GM23248 (cell line): ENCODE results near the gene PHACTR2. TPM values are rescaled to one million over a fixed set of nuclear protein-coding genes. Genes with fewer than 3 reads are reported as not detected.
A peak's percentile ranks its signal among the peaks of the same experiment; 100 is the strongest.

ENCODE experiments used
- DNase-seq: peaks from one replicate; pipeline ENCODE4 v3.0.0-alpha.2; 2015
- H2AFZ ChIP-seq: fragments of 200-600 bp; sonication (generic); 2 replicates; pipeline ENCODE4 v1.6.1; 2016; ENCODE audit warnings: antibody characterized with exemption
- H3F3A ChIP-seq: fragments of 200-600 bp; sonication (generic); 2 replicates; pipeline ENCODE4 v1.6.1; 2016; ENCODE audit warnings: mild to moderate bottlenecking, antibody characterized with exemption, mixed run types; ENCODE audit not compliant: insufficient read depth
- H3K27ac ChIP-seq: fragments of 200-600 bp; sonication (generic); 2 replicates; pipeline ENCODE4 v1.5.1; 2016; ENCODE audit warnings: mild to moderate bottlenecking
- H3K27me3 ChIP-seq: fragments of 200-600 bp; sonication (generic); replicated peaks from 2 replicates; pipeline ENCODE4 v1.6.1; 2016; ENCODE audit warnings: mild to moderate bottlenecking; ENCODE audit not compliant: insufficient read depth
- H3K36me3 ChIP-seq: fragments of 200-600 bp; sonication (generic); 2 replicates; pipeline ENCODE4 v1.6.1; 2016; ENCODE audit warnings: low read depth, mild to moderate bottlenecking
- H3K4me1 ChIP-seq: fragments of 200-600 bp; sonication (generic); 2 replicates; pipeline ENCODE4 v1.6.1; 2016; ENCODE audit warnings: mild to moderate bottlenecking; ENCODE audit not compliant: insufficient read depth
- H3K4me2 ChIP-seq: fragments of 200-600 bp; sonication (generic); one replicate; pipeline ENCODE4 v1.6.1; 2016; ENCODE audit warnings: mild to moderate bottlenecking; ENCODE audit not compliant: unreplicated experiment
- H3K4me3 ChIP-seq: fragments of 200-600 bp; sonication (generic); 2 replicates; pipeline ENCODE4 v1.5.1; 2016; ENCODE audit warnings: mild to moderate bottlenecking
- H3K79me2 ChIP-seq: fragments of 200-600 bp; sonication (generic); 2 replicates; pipeline ENCODE4 v1.6.1; 2016; ENCODE audit warnings: mild to moderate bottlenecking; ENCODE audit not compliant: insufficient read depth
- H3K9ac ChIP-seq: fragments of 200-600 bp; sonication (generic); 2 replicates; pipeline ENCODE4 v1.6.1; 2016; ENCODE audit warnings: mild to moderate bottlenecking
- H3K9me2 ChIP-seq: fragments of 200-600 bp; sonication (generic); 2 replicates; pipeline ENCODE4 v1.6.1; 2016; ENCODE audit warnings: mixed run types, mild to moderate bottlenecking, moderate library complexity; ENCODE audit not compliant: insufficient read depth
- H3K9me3 ChIP-seq: fragments of 200-600 bp; sonication (generic); one replicate; pipeline ENCODE4 v1.6.1; 2017; ENCODE audit warnings: low read depth
- H4K20me1 ChIP-seq: fragments of 200-600 bp; sonication (generic); 2 replicates; pipeline ENCODE4 v1.6.0; 2016; ENCODE audit not compliant: insufficient read depth
- EZH2 ChIP-seq: fragments of 200-600 bp; sonication (generic); IDR thresholded peaks from 2 replicates; pipeline ENCODE4 v1.6.1; 2018; ENCODE audit warnings: antibody characterized with exemption, mild to moderate bottlenecking; ENCODE audit not compliant: insufficient read depth, poor library complexity, severe bottlenecking
- EZH2phosphoT487 ChIP-seq: fragments of 200-600 bp; sonication (generic); IDR thresholded peaks from 2 replicates; pipeline ENCODE4 v1.6.1; 2018; ENCODE audit warnings: antibody characterized with exemption, moderate library complexity, mild to moderate bottlenecking, low read depth; ENCODE audit not compliant: insufficient read depth
- WGBS, 2 experiments: methylation state at CpG; one replicate each; pipeline ENCODE4 v1.1.6; 2015 to 2017; ENCODE audit warnings: low lambda C conversion rate in 2 of 2, low coverage in 1 of 2; ENCODE audit errors: missing lambda C conversion rate in 2 of 2; 5-methylcytosine and 5-hydroxymethylcytosine counted together
- in situ Hi-C: fragments of 300-500 bp; cut with MboI; formaldehyde crosslinking; loops from 2 replicates; pipeline ENCODE4 v1.15.0; 2020
- polyA plus RNA-seq: library from polyadenylated mRNA; unstranded; fragments of >200 nt; fragmentation: Nextera tagmentation; extraction: Ambion mirVana; gene quantifications from 2 replicates; pipeline ENCODE4 v1.2.1, GENCODE V29; 2016
- total RNA-seq: library from RNA; depleted of rRNA; stranded (reverse); fragments of >200 nt; shearing (Covaris generic); gene quantifications from 2 replicates; pipeline ENCODE4 v1.2.3, GENCODE V29; 2014

PHACTR2 gene
- total and polyA plus RNA-seq, 2 experiments from 2014 or later = 39.0 to 39.4 TPM

- H3K27ac ChIP-seq = peak overlapping the region; percentile 91
- peak overlapping the region; percentile 96 for H3K4me2 ChIP-seq
- peak overlapping the region; percentile 92 for H3K4me3 ChIP-seq
- H3K9ac ChIP-seq = peak overlapping the region; percentile 99
- peak overlapping the region; percentile 98 for H2AFZ ChIP-seq
- H3K27me3 ChIP-seq = no peaks in the 10 kb centered on the region
- peaks cover 44% of the 10 kb centered on the region for H3K79me2 ChIP-seq
- H3F3A ChIP-seq = no peaks in the 10 kb centered on the region
- H4K20me1 ChIP-seq = no peaks in the 10 kb centered on the region
- in situ Hi-C loops = loop anchor here (10.0 kb wide), 1 partner anchor 268 kb away; no protein-coding TSS in a partner anchor
- peak; percentile 71 for DNase-seq
- TF ChIP-seq EZH2phosphoT487 (no peak), EZH2 (no peak)
- H3K36me3 ChIP-seq = peaks cover 25% of the 10 kb centered on the region
- no peaks in the 10 kb centered on the region for H3K9me3 ChIP-seq
- H3K4me1 ChIP-seq = 0 out of 2 replicates have a peak, but pooled peaks cover 10% of the 10 kb centered on the region
- H3K9me2 ChIP-seq = no peaks in the 10 kb centered on the region
- WGBS, 2 experiments = 40 to 43% methylated on average over 7 of the region's 7 CpGs
These were observed 164.7 kb downstream of the PHACTR2 start for GRCh38 chr6:143842461-143842901.

GRCh38 chr6:143842902-143843676 is 165.3 kb downstream of the PHACTR2 start, which contains the start of gene LTV1:
Gene LTV1, plus strand, starts transcription at chr6:143843338. Its CDS starts 140 bp downstream, at chr6:143843478.
- 1% methylated on average over 61 to 62 of the region's 64 CpGs for WGBS, 2 experiments
- Histone ChIP-seq H3K79me2 (peaks cover 50% of the 10 kb centered on the region), H3K9ac (peak within 1 kb of the TSS; percentile 99), H3K27me3 (no peaks in the 10 kb centered on the region), H3K4me2 (peak within 1 kb of the TSS; percentile 96), H3K36me3 (peaks cover 31% of the 10 kb centered on the region), H3K9me2 (no peaks in the 10 kb centered on the region), H3K4me3 (peak within 1 kb of the TSS; percentile 92), H3K27ac (peak within 1 kb of the TSS; percentile 91), H3F3A (no peaks in the 10 kb centered on the region), H4K20me1 (no peaks in the 10 kb centered on the region), H2AFZ (peak within 1 kb of the TSS; percentile 98), H3K4me1 (0 out of 2 replicates have a peak, but pooled peaks cover 10% of the 10 kb centered on the region), H3K9me3 (no peaks in the 10 kb centered on the region)
- in situ Hi-C loops = loop anchor here (10.0 kb wide), 1 partner anchor 268 kb away; no protein-coding TSS in a partner anchor
- DNase-seq = peak; percentile 99
- no peak for TF ChIP-seq EZH2
- TF ChIP-seq EZH2phosphoT487 = no peak

- H2AFZ ChIP-seq = peak overlapping the region; percentile 98
- DNase-seq = no peak
- peak overlapping the region; percentile 99 for H3K9ac ChIP-seq
- no peaks in the 10 kb centered on the region for H4K20me1 ChIP-seq
- H3K4me2 ChIP-seq = peak overlapping the region; percentile 96
- TF ChIP-seq EZH2phosphoT487 (no peak), EZH2 (no peak)
- H3K4me3 ChIP-seq = peak overlapping the region; percentile 92
- H3K36me3 ChIP-seq = peaks cover 36% of the 10 kb centered on the region
- peak overlapping the region; percentile 91 for H3K27ac ChIP-seq
- H3K27me3 ChIP-seq = no peaks in the 10 kb centered on the region
- peaks cover 55% of the 10 kb centered on the region for H3K79me2 ChIP-seq
- in situ Hi-C loops = loop anchor here (10.0 kb wide), 1 partner anchor 269 kb away; no protein-coding TSS in a partner anchor
- 2% methylated on average over 9 of the region's 9 CpGs for WGBS, 2 experiments
- no peaks in the 10 kb centered on the region for H3K9me2 ChIP-seq
- H3K4me1 ChIP-seq = 0 out of 2 replicates have a peak, but pooled peaks cover 10% of the 10 kb centered on the region
- no peaks in the 10 kb centered on the region for H3K9me3 ChIP-seq
- H3F3A ChIP-seq = no peaks in the 10 kb centered on the region
These were observed 165.9 kb downstream of the PHACTR2 start for GRCh38 chr6:143843677-143843999.

- H3K4me1 ChIP-seq = 0 out of 2 replicates have a peak, but pooled peaks cover 10% of the 10 kb centered on the region
- peak overlapping the region; percentile 92 for H3K4me3 ChIP-seq
- H3K36me3 ChIP-seq = peaks cover 38% of the 10 kb centered on the region
- DNase-seq = peak; percentile 59
- no peaks in the 10 kb centered on the region for H3F3A ChIP-seq
- peak overlapping the region; percentile 91 for H3K27ac ChIP-seq
- no peaks in the 10 kb centered on the region for H3K9me3 ChIP-seq
- H3K27me3 ChIP-seq = no peaks in the 10 kb centered on the region
- H4K20me1 ChIP-seq = no peaks in the 10 kb centered on the region
- TF ChIP-seq EZH2 (no peak), EZH2phosphoT487 (no peak)
- H3K9ac ChIP-seq = peak overlapping the region; percentile 99
- 9 to 13% methylated on average over 4 of the region's 4 CpGs for WGBS, 2 experiments
- H3K79me2 ChIP-seq = peaks cover 59% of the 10 kb centered on the region
- in situ Hi-C loops = loop anchor here (10.0 kb wide), 1 partner anchor 269 kb away; no protein-coding TSS in a partner anchor
- no peaks in the 10 kb centered on the region for H3K9me2 ChIP-seq
- H2AFZ ChIP-seq = peak overlapping the region; percentile 98
- peak overlapping the region; percentile 96 for H3K4me2 ChIP-seq
These were observed 166.2 kb downstream of the PHACTR2 start for GRCh38 chr6:143844006-143844405.
